Mesothelial cell of epicardium (in vitro differentiated cells): Measurements from ENCODE around the gene TSC22D3. TPM values are rescaled to one million over a fixed set of nuclear protein-coding genes. Genes with fewer than 3 reads are reported as not detected.

Experiments used
- DNase-seq, 2 experiments: peaks; one replicate each; pipeline ENCODE4 v3.0.0; 2021; ENCODE audit warnings: low spot score in 2 of 2; ENCODE audit not compliant: unreplicated experiment in 2 of 2
- H3K27ac Mint-ChIP-seq: 2 replicates; pipeline ENCODE4 v1.8.0; 2021; ENCODE audit warnings: mixed read lengths
- H3K27me3 Mint-ChIP-seq: 2 replicates; pipeline ENCODE4 v1.8.0; 2021; ENCODE audit warnings: low read depth, mixed read lengths
- H3K36me3 Mint-ChIP-seq: 2 replicates; pipeline ENCODE4 v1.8.0; 2021; ENCODE audit warnings: mixed read lengths
- H3K4me1 Mint-ChIP-seq: 2 replicates; pipeline ENCODE4 v1.8.0; 2021; ENCODE audit warnings: mixed read lengths
- H3K4me3 Mint-ChIP-seq: 2 replicates; pipeline ENCODE4 v1.8.0; 2021; ENCODE audit warnings: mild to moderate bottlenecking, moderate library complexity, mixed read lengths
- H3K9me3 Mint-ChIP-seq: 2 replicates; pipeline ENCODE4 v1.8.0; 2021; ENCODE audit warnings: mixed read lengths
- total RNA-seq: library from RNA; stranded (reverse); gene quantifications from 3 replicates; pipeline ENCODE4 v1.2.1, GENCODE V29; 2021
- TF ChIP-seq, protein P1 (sequence below): fragments of 200-600 bp; sonication (generic); IDR thresholded peaks from one replicate; pipeline ENCODE4 v1.5.0; 2021; ENCODE audit warnings: antibody characterized with exemption; ENCODE audit not compliant: unreplicated experiment

The TSC22D3 gene
- total RNA-seq, 1 donor from 2014 or later, result 34.4 TPM

DNA sequence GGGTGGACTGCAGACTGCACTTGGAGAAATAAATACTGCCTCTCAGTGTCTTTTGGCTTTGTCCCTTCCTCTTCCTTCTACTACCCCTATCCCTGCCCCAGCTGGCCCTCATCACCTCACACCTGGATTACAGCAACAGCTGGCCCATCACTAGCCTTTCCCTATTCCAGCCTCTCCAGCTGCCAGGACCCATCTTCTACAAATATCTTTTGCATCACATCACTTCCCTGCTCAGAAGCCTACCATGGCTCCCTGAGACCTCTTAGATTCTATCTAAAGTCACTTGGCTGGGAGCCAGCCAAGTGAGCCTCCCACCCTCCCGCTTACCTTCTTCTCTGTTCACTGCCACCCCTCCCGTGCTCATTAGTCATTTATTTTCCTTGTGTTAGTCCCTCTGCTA is 66.8 kb downstream of the TSC22D3 start:
- no peak for DNase-seq
- peaks cover 16% of the 10 kb centered on the region for H3K9me3 Mint-ChIP-seq

DNA sequence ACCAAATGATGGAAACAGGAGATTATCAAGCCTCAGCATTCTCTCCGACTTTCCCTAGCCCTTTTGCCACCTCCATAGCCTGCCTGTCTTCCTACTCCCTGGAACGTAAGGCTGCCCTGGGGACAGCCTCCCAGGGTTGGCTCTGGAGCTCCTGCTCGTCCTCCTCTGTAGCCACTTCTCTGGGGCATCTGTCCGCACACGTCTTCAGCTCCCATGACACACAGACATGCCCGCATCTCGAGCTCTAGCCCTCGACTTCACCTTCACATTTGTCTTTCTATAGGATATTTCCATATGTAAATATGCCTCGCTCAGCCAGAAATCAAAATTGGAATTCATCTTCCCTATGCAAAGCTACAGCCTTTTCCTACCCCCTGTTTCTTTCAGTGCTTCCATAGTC is 67.7 kb downstream of the TSC22D3 start:
- Mint-ChIP-seq H3K27ac (no peak overlapping the region), H3K27me3 (no peaks in the 10 kb centered on the region)
- DNase-seq, result no peak

More for the DNA sequence above, 66.8 kb downstream of the TSC22D3 start:
- H3K4me3 Mint-ChIP-seq, result no peak overlapping the region
- H3K27me3 Mint-ChIP-seq, result no peaks in the 10 kb centered on the region
- TF ChIP-seq, protein P1, sequence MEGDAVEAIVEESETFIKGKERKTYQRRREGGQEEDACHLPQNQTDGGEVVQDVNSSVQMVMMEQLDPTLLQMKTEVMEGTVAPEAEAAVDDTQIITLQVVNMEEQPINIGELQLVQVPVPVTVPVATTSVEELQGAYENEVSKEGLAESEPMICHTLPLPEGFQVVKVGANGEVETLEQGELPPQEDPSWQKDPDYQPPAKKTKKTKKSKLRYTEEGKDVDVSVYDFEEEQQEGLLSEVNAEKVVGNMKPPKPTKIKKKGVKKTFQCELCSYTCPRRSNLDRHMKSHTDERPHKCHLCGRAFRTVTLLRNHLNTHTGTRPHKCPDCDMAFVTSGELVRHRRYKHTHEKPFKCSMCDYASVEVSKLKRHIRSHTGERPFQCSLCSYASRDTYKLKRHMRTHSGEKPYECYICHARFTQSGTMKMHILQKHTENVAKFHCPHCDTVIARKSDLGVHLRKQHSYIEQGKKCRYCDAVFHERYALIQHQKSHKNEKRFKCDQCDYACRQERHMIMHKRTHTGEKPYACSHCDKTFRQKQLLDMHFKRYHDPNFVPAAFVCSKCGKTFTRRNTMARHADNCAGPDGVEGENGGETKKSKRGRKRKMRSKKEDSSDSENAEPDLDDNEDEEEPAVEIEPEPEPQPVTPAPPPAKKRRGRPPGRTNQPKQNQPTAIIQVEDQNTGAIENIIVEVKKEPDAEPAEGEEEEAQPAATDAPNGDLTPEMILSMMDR, result no peak
- no peak overlapping the region for H3K27ac Mint-ChIP-seq
- no peaks in the 10 kb centered on the region for H3K36me3 Mint-ChIP-seq
- peaks cover 19% of the 10 kb centered on the region for H3K4me1 Mint-ChIP-seq

DNA sequence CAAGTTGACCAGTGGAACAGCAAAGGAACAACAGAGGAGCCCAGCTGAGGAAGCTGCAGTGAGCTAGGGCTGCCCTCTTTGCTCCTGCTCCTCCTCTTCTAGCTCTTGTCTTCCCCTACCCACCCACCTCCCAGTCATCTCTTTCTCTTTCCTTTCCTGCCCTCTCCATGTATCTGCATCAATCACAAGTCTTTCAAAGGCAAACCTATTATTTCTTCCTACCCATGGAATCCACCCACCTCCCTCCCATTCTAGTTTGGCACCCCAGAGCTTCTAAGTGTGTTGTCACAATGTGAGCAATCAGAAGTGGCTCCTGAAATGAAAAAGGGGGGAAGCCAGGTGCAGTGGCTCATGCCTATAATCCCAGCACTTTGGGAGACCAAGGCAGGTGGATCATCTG is 69.3 kb downstream of the TSC22D3 start:
- TF ChIP-seq, protein P1, result no peak
- Mint-ChIP-seq H3K4me1 (peaks cover 19% of the 10 kb centered on the region), H3K9me3 (peaks cover 21% of the 10 kb centered on the region), H3K27ac (no peak overlapping the region), H3K36me3 (no peaks in the 10 kb centered on the region), H3K27me3 (no peaks in the 10 kb centered on the region), H3K4me3 (no peak overlapping the region)
- no peak for DNase-seq

More for the DNA sequence above, 67.7 kb downstream of the TSC22D3 start:
- H3K9me3 Mint-ChIP-seq, result peaks cover 16% of the 10 kb centered on the region
- peaks cover 19% of the 10 kb centered on the region for H3K4me1 Mint-ChIP-seq
- H3K4me3 Mint-ChIP-seq, result no peak overlapping the region
- TF ChIP-seq, protein P1, result no peak
- no peaks in the 10 kb centered on the region for H3K36me3 Mint-ChIP-seq

DNA sequence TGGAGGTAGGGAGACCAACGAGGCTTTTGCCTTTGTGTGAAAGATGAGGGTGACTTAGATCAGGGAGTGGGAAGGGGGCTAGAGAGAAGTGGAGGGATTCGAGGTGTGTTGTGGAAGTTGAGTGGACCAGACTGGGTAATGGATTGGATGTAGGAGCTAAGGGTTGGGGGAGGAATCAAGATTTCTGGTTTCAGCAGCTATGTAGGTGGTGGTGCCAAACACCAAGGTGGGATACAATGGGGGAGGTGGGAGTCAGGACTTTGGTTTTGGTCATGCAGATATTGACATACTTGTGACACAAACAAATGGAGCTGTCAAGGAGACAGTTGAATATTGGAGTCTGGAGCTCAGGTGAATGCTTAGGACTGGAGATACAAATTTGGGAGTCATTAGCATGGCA is 71.0 kb downstream of the TSC22D3 start:
- Mint-ChIP-seq H3K4me3 (no peak overlapping the region), H3K36me3 (no peaks in the 10 kb centered on the region), H3K4me1 (peaks cover 18% of the 10 kb centered on the region), H3K27ac (no peak overlapping the region), H3K9me3 (peaks cover 28% of the 10 kb centered on the region), H3K27me3 (no peaks in the 10 kb centered on the region)
- TF ChIP-seq, protein P1, result no peak
- DNase-seq, result no peak

DNA sequence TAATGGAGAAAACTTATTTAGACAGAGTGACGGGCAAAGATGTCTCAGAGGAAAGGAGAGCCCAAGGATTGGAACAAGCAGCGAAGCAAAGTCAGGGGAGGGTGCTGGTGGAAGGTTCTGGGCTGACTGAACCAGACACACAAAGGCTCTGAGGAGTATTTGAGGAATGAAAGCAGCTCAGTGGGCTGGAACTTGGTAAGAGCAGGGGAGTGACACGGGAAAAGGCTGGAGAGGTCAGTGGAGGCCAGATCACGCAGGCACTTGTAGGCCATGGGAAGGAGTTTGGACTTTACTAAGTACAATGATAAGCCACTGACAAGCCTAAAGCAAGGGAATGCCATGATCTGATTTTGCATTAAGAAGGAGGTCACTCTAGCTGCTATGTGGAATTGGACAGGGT is 71.4 kb downstream of the TSC22D3 start:
- no peak overlapping the region for H3K27ac Mint-ChIP-seq
- no peak overlapping the region for H3K4me3 Mint-ChIP-seq
- peaks cover 14% of the 10 kb centered on the region for H3K4me1 Mint-ChIP-seq
- H3K27me3 Mint-ChIP-seq, result no peaks in the 10 kb centered on the region
- H3K36me3 Mint-ChIP-seq, result no peaks in the 10 kb centered on the region
- H3K9me3 Mint-ChIP-seq, result peaks cover 24% of the 10 kb centered on the region
- TF ChIP-seq, protein P1, result no peak
- no peak for DNase-seq
